ENCODE data around the gene CDK10.
"Not testable (repeated sequence)": the region's sequence is repeated elsewhere in the genome, so short reads cannot be mapped to it uniquely, and the experiment has no call there.

The CDK10 gene

GRCh38 chr16:89686520-89687091, at the start of gene CDK10:
TSS of gene CDK10 (plus strand) at chr16:89686689. CDS start at chr16:89686711, 22 bp downstream.
- peak; percentile 83 for DNase-seq

- DNase-seq, result no peak
These were observed 49.1 kb upstream of the CDK10 start for GRCh38 chr16:89637379-89637778.

GRCh38 chr16:89638455-89638854, 48.0 kb upstream of the CDK10 start:
- no peak for DNase-seq

GRCh38 chr16:89639385-89639784, 47.1 kb upstream of the CDK10 start:
- DNase-seq, result no peak

GRCh38 chr16:89641458-89642119, 44.9 kb upstream of the CDK10 start:
- no peak for DNase-seq

GRCh38 chr16:89642574-89642973, 43.9 kb upstream of the CDK10 start:
- no peak for DNase-seq

- no peak for DNase-seq
These were observed 42.7 kb upstream of the CDK10 start for GRCh38 chr16:89643769-89644300.

- no peak for DNase-seq
These were observed 41.4 kb upstream of the CDK10 start for GRCh38 chr16:89645122-89645521.

- no peak for DNase-seq
These were observed 40.2 kb upstream of the CDK10 start for GRCh38 chr16:89646270-89646669.

- no peak for DNase-seq
These were observed 39.6 kb upstream of the CDK10 start for GRCh38 chr16:89646906-89647305.

GRCh38 chr16:89651584-89651983, 34.9 kb upstream of the CDK10 start:
- DNase-seq, result no peak

GRCh38 chr16:89653656-89654295, 32.7 kb upstream of the CDK10 start:
- no peak for DNase-seq

GRCh38 chr16:89655062-89655643, 31.3 kb upstream of the CDK10 start:
- DNase-seq, result no peak

GRCh38 chr16:89656435-89657121, 29.9 kb upstream of the CDK10 start:
- no peak for DNase-seq

GRCh38 chr16:89657442-89658220, 28.9 kb upstream of the CDK10 start, which contains the start of the genes CHMP1A and SPATA33:
TSS of gene CHMP1A (minus strand) at chr16:89657708. CDS start at chr16:89657588, 120 bp downstream.
TSS of gene SPATA33 (plus strand) at chr16:89657836. CDS start at chr16:89657912, 76 bp downstream.
- DNase-seq, result peak; percentile 92

- DNase-seq, result no peak
These were observed 28.1 kb upstream of the CDK10 start for GRCh38 chr16:89658221-89658879.

- no peak for DNase-seq
These were observed 26.3 kb upstream of the CDK10 start for GRCh38 chr16:89660146-89660545.

- no peak for DNase-seq
These were observed 25.3 kb upstream of the CDK10 start for GRCh38 chr16:89661215-89661614.

GRCh38 chr16:89664238-89664637, 22.3 kb upstream of the CDK10 start:
- not testable (repeated sequence) for DNase-seq

- DNase-seq, result not testable (repeated sequence)
These were observed 19.5 kb upstream of the CDK10 start for GRCh38 chr16:89667000-89667399.

- DNase-seq, result no peak
These were observed 18.9 kb upstream of the CDK10 start for GRCh38 chr16:89667633-89668032.

- no peak for DNase-seq
These were observed 17.7 kb upstream of the CDK10 start for GRCh38 chr16:89668790-89669158.
